ENCODE measurements around the gene PIR.

The PIR gene

GRCh38 chrX:15471028-15471427 is 22.1 kb downstream of the PIR start:
- no peak overlapping the region for H3K4me3 ChIP-seq (ENCODE audit: low read depth in 1 of 2, low read length in 1 of 2)
- H3K27ac ChIP-seq, result no peak overlapping the region
- H3K9me3 ChIP-seq, result no peaks in the 10 kb centered on the region
- H3K36me3 ChIP-seq, result no peaks in the 10 kb centered on the region
- H3K27me3 ChIP-seq, result no peaks in the 10 kb centered on the region
- peak; percentile 72 for TF ChIP-seq CTCF (IDR thresholded peaks at IDR 0.05)
- no peaks in the 10 kb centered on the region for H3K4me1 ChIP-seq (ENCODE audit: control insufficient read depth in 1 of 2, insufficient read depth in 1 of 2, low read depth in 1 of 2, low read length in 1 of 2)

GRCh38 chrX:15469613-15470012 is 23.5 kb downstream of the PIR start:
- Histone ChIP-seq H3K27me3 (no peaks in the 10 kb centered on the region), H3K4me1 (ENCODE audit: control insufficient read depth in 1 of 2, insufficient read depth in 1 of 2, low read depth in 1 of 2, low read length in 1 of 2) (peaks cover 0 to 5% of the 10 kb centered on the region in 2 experiments), H3K27ac (no peak overlapping the region), H3K4me3 (ENCODE audit: low read depth in 1 of 2, low read length in 1 of 2) (no peak overlapping the region), H3K36me3 (no peaks in the 10 kb centered on the region), H3K9me3 (no peaks in the 10 kb centered on the region)
- no peak for TF ChIP-seq CTCF (IDR thresholded peaks at IDR 0.05)

- no peaks in the 10 kb centered on the region for H3K36me3 ChIP-seq
- peaks cover 0 to 5% of the 10 kb centered on the region in 2 experiments for H3K4me1 ChIP-seq (ENCODE audit: control insufficient read depth in 1 of 2, insufficient read depth in 1 of 2, low read depth in 1 of 2, low read length in 1 of 2)
- no peak overlapping the region for H3K27ac ChIP-seq
- H3K4me3 ChIP-seq (ENCODE audit: low read depth in 1 of 2, low read length in 1 of 2), result no peak overlapping the region
- no peak for TF ChIP-seq CTCF (IDR thresholded peaks at IDR 0.05)
- no peaks in the 10 kb centered on the region for H3K27me3 ChIP-seq
- H3K9me3 ChIP-seq, result no peaks in the 10 kb centered on the region
These were observed 25.1 kb downstream of the PIR start for GRCh38 chrX:15468036-15468435.

GRCh38 chrX:15465896-15466651 is 27.1 kb downstream of the PIR start:
- peaks cover 0 to 5% of the 10 kb centered on the region in 2 experiments for H3K4me1 ChIP-seq (ENCODE audit: control insufficient read depth in 1 of 2, insufficient read depth in 1 of 2, low read depth in 1 of 2, low read length in 1 of 2)
- no peak overlapping the region for H3K27ac ChIP-seq
- H3K9me3 ChIP-seq, result no peaks in the 10 kb centered on the region
- no peak overlapping the region for H3K4me3 ChIP-seq (ENCODE audit: low read depth in 1 of 2, low read length in 1 of 2)
- H3K27me3 ChIP-seq, result no peaks in the 10 kb centered on the region
- no peaks in the 10 kb centered on the region for H3K36me3 ChIP-seq
- no peak for TF ChIP-seq CTCF (IDR thresholded peaks at IDR 0.05)

GRCh38 chrX:15465347-15465746 is 27.8 kb downstream of the PIR start:
- no peak overlapping the region for H3K27ac ChIP-seq
- no peaks in the 10 kb centered on the region for H3K36me3 ChIP-seq
- no peaks in the 10 kb centered on the region for H3K27me3 ChIP-seq
- no peak overlapping the region for H3K4me3 ChIP-seq (ENCODE audit: low read depth in 1 of 2, low read length in 1 of 2)
- no peaks in the 10 kb centered on the region for H3K9me3 ChIP-seq
- H3K4me1 ChIP-seq (ENCODE audit: control insufficient read depth in 1 of 2, insufficient read depth in 1 of 2, low read depth in 1 of 2, low read length in 1 of 2), result peaks cover 0 to 5% of the 10 kb centered on the region in 2 experiments
- TF ChIP-seq CTCF (IDR thresholded peaks at IDR 0.05), result no peak

Measured in neutrophil (primary cell).